Pons (tissue), 1 donor: ENCODE data around the gene SUPT5H.

Experiments used
- DNase-seq: peaks from one replicate; pipeline ENCODE4 v3.0.0-alpha.2; 2016; ENCODE audit warnings: low spot score

The SUPT5H gene

DNA sequence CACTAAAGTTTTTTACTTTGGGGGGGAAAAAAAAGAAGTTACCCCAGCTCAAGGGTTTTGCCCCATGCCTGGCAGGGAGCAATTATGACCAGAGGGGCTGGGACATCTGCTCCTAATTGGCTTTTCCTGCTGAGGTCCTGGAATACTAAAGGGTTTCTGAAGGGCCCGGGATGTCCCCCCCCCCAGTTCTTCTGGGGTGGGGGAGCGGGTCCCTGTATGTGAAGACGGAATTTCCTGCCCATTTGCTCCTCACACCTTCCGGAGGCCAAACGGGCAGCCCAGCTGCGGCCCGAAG is 52.3 kb downstream of the SUPT5H start:
- no peak for DNase-seq

DNA sequence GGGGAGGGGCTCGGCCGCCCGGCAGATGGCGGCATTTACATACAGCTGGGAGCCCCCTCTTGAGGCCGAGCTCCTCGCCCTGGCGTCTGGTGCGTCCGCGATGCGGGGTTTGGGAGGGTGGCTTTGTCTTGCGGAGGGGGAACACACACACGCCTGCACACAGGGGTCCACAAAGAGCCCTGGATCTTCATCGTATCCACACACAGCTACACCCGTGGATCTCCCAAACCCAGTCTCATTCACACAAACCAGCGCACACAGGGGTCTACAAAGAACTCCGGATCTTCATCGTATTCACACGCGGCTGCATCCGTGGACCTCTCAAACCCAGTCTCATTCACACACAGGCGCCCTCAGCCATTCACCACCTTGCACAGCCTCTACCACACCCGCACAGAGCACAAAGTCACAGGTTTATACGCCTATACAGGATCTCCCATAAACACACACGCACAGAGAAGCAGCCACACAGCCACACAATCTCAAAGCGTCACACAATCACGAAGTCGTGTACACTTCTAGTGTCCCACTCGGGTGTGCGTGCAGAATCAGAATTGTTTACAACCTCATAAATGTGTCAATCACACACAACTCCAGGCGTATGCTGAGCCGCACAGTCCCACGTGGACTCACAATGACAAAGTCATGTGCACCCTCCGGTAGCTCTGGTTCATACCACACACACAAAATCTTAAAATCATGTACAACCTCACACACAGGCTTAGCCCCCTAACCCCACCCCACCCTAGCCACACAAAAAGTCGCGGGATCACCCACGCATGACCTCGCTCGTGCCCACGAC is 52.8 kb downstream of the SUPT5H start:
- peak; percentile 14 for DNase-seq

DNA sequence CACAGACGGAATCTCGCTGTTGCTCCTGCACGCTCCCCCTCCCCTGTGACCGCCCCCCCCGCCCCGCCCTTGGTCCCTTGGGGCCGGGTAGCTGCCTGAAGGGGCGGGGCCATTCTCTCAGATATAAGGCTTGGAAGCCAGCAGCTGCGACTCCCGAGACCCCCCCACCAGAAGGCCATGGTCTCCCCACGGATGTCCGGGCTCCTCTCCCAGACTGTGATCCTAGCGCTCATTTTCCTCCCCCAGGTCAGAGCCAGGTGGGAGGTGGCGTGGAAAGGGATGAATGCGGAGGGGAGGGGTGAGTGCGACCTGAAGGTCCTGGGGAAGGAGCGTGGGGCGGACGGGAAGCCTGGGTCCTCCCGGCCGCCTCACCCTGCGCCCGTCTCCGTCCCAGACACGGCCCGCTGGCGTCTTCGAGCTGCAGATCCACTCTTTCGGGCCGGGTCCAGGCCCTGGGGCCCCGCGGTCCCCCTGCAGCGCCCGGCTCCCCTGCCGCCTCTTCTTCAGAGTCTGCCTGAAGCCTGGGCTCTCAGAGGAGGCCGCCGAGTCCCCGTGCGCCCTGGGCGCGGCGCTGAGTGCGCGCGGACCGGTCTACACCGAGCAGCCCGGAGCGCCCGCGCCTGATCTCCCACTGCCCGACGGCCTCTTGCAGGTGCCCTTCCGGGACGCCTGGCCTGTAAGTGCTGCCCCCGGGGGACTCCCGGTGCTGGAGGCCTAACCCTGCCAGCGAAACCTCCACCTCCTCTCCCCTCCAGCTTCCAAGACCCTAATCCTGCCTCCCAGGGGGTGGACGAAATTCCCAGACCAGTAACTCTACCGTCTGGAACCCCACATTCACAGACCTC is 53.6 kb downstream of the SUPT5H start, which contains the start of gene DLL3:
Gene DLL3, plus strand, starts transcription at position 150 of the 845 bp plus-strand sequence. Its CDS starts 28 bp downstream, at position 178.
- no peak for DNase-seq

DNA sequence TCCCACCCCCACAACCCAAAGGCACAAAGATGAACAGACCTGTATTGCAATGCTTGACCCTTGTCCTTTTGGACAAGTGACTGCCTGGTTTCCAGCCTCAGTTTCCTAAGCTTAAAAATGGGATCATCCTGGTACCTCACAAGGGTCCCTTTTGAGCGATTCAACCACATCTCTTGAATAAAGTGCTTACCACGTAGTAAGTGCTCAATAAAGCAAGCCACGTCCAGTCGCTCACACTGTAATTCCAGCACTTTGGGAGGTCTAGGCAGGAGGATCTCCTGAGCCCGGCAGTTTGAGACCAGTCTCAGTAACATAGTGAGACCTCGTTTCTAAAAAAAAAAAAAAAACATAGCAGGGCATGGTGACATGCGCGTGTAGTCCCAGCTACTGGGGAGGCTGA is 54.5 kb downstream of the SUPT5H start:
- DNase-seq: no peak

DNA sequence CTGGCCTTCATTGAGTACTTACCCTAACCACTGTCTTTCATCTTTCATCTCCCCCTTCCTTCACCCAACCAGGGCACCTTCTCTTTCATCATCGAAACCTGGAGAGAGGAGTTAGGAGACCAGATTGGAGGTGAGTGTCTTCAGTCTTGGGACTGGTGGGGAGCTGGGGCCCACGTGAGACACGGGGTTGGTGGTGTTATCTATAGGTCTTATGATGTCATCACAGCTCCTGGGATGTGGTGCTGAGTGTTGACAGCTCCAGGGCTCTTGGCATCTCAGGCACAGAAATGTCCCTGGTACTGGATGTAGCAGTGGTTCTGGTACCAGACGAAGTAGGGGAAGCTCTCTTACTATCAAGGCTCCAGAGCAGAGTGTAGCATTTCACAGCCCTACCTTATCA is 55.2 kb downstream of the SUPT5H start:
- no peak for DNase-seq

DNA sequence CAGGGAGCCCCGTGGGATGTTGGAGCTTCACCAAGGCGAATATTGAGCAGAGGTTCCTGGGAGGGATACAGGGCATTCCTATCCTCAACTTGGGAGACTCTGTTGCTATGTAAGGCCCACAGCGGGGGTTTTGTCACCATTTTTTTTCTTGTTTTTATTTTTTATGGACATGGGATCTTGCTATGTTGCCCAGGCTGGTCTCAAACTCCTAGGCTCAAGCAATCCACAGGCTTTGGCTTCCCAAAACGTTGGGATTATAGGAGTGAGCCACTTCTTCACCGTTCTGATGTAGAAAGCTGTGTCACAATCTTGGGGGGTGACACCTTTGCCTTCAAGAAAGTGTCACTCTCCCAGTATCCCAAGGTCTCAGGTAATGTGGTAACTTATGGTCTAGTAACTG is 56.0 kb downstream of the SUPT5H start:
- DNase-seq: no peak

DNA sequence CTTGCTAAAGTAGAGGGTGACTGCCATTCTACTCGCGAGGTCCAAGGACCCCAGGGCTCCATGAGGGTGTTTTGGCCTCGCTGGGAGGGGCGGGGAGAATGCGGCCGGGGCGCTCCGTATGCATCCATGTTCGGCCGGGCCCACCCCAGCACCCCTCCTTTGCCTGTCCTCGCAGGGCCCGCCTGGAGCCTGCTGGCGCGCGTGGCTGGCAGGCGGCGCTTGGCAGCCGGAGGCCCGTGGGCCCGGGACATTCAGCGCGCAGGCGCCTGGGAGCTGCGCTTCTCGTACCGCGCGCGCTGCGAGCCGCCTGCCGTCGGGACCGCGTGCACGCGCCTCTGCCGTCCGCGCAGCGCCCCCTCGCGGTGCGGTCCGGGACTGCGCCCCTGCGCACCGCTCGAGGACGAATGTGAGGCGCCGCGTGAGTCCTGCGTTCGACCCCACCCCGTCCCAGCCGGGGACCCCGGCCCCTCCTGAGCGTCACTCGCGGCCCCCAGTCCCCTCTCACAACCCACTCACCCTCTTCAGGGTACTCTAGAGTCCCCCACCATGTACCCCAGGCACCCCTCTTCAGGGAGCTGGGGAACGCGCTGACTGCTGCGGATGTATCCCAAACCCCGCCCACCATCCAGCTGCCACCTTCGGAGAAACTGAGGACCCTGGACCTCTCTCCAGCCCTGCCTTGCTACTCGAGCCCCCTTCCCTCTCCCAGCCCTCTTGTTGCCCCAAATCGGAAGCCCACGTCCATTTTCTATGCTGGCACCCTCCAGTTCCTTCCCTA is 57.4 kb downstream of the SUPT5H start:
- no peak for DNase-seq

DNA sequence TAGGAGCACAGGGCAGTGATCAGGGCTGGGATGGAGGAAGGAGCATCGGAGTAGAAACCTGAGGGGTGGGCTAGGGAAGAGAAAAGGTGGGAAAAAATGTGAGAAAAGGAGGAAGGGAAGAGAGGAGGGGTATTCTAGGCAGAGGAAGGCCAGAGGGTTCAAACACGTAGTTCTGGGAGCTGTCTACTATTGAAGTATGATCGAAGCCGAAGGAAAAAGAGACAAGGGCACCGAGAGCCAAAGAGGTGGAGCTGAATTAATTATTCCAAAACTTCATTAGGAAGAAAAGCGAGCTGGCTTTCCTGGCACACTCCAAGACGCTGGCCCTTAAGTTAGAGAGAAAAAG is 61.2 kb downstream of the SUPT5H start:
- no peak for DNase-seq

DNA sequence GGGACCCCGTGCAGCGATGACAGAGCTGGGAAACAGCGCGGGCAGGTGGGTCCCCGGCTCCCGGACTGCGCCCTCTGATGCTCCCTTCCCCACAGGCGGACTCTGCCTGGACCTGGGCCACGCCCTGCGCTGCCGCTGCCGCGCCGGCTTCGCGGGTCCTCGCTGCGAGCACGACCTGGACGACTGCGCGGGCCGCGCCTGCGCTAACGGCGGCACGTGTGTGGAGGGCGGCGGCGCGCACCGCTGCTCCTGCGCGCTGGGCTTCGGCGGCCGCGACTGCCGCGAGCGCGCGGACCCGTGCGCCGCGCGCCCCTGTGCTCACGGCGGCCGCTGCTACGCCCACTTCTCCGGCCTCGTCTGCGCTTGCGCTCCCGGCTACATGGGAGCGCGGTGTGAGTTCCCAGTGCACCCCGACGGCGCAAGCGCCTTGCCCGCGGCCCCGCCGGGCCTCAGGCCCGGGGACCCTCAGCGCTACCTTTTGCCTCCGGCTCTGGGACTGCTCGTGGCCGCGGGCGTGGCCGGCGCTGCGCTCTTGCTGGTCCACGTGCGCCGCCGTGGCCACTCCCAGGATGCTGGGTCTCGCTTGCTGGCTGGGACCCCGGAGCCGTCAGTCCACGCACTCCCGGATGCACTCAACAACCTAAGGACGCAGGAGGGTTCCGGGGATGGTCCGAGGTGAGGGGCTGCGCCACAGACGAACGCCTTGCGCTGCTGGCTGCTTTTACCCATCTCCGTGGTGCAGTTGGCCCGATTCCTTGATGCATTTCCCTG is 61.7 kb downstream of the SUPT5H start:
- DNase-seq: no peak

DNA sequence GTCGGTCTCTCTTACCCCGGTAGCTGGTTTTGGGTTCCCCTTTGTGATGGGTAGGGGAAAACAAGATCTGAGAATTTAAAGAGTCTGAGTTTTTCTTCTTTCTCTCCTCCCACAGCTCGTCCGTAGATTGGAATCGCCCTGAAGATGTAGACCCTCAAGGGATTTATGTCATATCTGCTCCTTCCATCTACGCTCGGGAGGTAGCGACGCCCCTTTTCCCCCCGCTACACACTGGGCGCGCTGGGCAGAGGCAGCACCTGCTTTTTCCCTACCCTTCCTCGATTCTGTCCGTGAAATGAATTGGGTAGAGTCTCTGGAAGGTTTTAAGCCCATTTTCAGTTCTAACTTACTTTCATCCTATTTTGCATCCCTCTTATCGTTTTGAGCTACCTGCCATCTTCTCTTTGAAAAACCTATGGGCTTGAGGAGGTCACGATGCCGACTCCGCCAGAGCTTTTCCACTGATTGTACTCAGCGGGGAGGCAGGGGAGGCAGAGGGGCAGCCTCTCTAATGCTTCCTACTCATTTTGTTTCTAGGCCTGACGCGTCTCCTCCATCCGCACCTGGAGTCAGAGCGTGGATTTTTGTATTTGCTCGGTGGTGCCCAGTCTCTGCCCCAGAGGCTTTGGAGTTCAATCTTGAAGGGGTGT is 62.5 kb downstream of the SUPT5H start:
- no peak for DNase-seq

DNA sequence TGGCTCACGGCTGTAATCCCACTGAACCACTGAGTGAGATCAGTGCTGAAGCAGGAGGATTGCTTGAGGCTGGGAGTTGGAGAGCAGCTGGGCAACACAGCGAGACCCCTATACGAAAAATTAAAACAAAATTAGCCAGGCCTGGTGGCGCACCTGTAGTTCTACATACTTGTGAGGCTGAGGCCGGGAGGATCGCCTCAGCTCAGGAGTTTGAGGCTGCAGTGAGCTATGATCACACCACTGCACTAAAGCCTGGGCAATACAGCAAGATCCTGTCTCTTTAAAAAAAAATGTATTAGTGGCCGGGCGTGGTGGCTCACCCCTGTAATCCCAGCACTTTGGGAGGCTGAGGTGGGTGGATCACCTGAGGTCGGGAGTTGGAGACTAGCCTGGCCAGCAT is 63.2 kb downstream of the SUPT5H start:
- DNase-seq: no peak

DNA sequence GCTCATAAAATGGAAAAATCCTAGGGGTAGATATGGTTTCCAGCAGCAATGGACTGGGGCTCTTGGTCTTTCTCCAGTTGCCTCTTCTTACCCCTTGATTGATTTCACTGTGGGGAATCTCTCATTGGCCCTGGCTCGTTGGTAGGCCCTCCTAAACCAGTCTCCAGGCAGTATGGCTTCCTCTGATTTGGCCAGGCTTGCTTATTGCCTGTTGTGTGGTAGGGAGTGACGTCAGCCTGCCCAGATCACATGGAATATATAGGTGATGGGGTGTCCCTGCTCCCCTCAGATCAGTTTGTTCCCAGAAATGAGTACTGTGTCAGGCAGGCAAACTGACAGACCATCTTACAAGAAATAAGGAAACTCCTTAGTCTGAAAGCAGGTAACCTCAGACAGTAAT is 63.9 kb downstream of the SUPT5H start:
- DNase-seq: no peak

DNA sequence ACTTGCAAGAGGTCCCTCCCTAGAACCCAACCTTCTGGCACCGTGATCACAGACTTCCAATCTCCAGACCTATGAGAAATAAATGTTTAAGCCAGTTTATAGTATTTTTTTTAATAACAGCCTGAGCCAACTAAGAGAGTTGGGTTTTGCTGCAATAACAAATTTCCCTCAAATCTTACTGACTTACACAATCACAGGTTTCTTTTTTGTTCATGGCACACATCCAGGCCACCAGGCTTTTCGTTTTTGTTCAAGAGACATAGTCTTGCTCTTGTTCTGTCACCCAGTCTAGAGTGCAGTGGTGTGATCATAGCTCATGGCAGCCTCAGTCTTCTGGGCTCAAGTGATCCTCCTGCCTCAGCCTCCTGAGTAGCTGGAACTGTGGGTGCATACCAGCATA is 67.6 kb downstream of the SUPT5H start:
- no peak for DNase-seq

DNA sequence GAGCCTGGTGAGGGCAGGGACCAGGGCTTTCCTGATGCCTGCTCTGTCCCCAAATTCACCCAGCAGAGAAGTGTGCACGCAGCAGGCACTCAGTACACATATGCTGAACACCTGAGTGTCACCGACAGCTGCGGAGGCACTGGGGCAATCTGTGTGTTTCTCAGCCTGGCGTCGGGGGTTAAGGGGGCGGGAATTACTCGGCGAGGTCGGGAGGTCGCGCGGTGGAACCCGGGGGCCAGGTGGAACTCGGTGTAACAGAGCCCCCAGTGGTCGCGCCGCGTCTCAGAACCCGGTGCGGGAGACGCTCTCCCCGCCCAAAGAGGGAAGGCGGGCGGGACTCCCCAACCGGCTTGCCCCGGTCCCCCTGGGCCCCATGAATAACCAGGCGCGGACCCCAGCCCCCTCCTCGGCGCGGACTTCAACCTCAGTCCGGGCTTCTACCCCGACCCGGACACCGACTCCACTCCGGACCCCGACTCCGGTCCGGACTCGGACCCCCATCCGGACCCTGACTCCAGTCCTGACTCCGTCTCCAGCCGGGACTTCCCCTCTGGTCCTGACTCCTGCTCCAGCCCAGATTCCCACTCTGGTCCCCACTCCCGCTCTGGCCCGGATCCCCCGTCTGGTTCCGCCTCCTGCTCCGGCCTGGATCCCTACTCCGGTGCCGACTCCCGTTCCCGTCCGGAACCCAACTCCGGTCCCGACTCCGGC is 69.6 kb downstream of the SUPT5H start, which contains the start of gene SELENOV:
Gene SELENOV, plus strand, starts transcription at position 300 of the 711 bp plus-strand sequence. Its CDS starts 74 bp downstream, at position 374.
- no peak for DNase-seq

DNA sequence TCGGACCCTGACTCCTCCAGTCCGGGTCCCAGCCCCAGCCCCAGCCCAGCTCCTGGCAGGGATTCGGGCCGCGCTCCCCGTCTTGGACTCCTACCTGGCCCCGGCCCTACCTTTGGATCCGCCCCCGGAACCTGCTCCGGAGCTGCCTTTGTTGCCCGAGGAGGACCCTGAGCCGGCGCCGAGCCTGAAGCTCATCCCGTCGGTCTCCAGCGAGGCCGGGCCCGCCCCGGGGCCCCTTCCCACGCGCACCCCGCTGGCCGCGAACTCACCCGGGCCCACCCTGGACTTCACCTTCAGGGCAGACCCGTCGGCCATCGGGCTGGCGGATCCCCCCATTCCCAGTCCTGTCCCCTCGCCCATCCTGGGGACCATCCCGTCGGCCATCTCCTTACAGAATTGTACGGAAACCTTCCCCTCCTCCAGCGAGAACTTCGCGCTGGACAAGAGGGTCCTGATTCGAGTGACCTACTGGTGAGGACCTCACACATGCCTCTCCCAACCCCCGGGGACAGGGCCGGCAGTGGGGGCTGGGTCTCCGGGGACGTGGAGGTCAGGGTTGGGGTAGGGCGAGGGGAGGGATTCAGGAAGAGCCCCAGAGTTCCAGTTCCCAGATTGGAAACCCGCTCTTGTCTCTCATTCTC is 70.3 kb downstream of the SUPT5H start:
- no peak for DNase-seq

DNA sequence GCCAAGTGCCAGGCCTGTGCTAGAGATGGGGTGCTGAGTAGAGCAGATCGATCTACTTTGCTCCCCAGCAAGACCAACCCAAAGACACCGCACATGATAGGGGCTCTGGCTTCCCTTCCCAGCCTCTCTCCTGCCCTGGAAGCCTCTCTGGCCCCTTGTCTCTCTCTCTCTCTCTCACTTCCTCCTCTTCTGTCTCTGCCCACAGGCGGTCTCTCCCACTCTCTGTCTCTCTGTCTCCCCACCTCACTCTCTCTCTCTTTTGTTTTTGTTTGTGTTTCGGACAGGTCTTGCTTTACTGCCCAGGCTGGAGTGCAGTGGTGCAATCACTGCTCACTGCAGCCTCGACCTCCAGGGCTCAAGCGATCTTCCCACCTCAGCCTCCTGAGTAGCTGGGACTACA is 70.9 kb downstream of the SUPT5H start:
- no peak for DNase-seq

DNA sequence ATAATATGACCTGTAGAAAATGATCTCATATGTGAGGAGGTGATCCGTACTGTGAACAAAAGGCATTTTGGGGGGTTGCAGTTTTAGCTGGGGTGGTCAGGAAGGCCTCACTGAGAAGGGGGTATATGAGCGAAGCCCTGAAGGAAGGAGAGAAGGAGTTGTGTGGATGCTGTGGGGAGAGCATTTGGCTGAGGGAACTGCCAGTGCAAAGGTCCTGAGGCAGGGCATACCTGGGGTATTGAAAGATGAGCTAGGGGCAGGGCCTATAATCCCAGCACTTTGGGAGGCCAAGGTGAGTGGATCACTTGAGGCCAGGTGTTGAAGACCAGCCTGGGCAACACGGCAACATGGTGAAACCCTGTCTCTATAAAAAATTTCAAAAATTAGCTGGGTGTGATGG is 72.0 kb downstream of the SUPT5H start:
- DNase-seq: no peak

DNA sequence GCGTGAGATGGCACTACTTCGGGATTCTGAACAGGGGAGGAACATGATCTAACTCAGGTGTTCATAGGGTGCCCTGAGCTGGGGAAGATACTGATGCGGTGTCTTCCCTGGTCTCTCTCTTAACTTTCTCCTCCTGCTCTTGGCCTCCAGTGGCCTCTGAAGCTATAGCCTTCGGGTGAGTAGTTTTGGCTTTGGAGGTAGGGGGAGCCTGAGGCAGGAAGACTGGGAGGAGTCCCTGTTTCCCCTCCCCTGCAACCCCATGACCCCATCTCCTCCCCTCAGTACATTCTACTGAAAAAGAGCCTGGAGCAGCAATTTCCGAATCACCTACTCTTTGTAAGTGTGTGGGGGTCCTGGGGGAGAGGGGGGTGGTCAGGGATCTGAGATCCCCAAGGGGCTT is 73.1 kb downstream of the SUPT5H start:
- no peak for DNase-seq

DNA sequence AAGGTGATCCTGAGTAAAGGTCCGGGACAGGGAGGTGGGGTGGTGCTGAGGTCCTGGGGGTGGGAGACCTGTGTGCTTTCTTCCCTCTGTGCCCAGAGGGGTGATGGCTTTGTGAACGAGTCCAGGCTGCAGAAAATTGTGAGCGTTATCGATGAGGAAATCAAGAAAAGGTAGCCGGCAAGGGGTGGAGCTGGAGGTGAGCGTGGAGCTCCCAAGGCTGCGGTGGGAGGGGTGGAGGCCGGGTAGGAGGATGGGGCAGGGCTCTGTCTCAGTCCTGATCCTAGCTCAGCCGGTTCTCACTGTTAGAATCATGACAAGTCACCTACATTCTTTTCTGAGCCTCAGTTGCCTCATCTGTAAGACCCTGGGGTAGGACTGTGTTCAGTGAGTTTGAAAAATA is 73.6 kb downstream of the SUPT5H start:
- DNase-seq: no peak
